ENCODE data around the gene ZNF608. TPM values are rescaled to one million over a fixed set of nuclear protein-coding genes. Genes with fewer than 3 reads are reported as not detected.

ZNF608 gene
- total and polyA plus RNA-seq, 9 of the 15 experiments (the other 6 are each of a cell fraction or from before 2014, with no cell fraction given): 0.38 to 1.5 (median 1.00) TPM

GRCh38 chr5:124733329-124733650, 13.1 kb downstream of the ZNF608 start (continued):
- TF ChIP-seq E2F8 (IDR thresholded peaks at IDR 0.05; ENCODE audit: low read depth, partially characterized antibody) (no peak), ZNF561 (CRISPR knock-in tag; conservative IDR thresholded peaks at IDR 0.05) (no peak), ZNF780A (CRISPR knock-in tag; IDR thresholded peaks at IDR 0.05) (no peak)

- Histone ChIP-seq H3K4me1 (replicated peaks in 1 of 2; ENCODE audit: control insufficient read depth in 2 of 2, insufficient read depth in 2 of 2, low read length in 2 of 2) (peaks cover 5 to 6% of the 10 kb centered on the region in 2 experiments; a peak in 3 of 5 replicates), H3K27me3 (ENCODE audit: control insufficient read depth in 2 of 2, insufficient read depth in 2 of 2, low read length in 2 of 2) (peaks cover 22 to 24% of the 10 kb centered on the region in 2 experiments), H3K4me3 (no peak overlapping the region), H2AFZ (ENCODE audit: low read depth, low read length) (no peak overlapping the region), H3K79me2 (ENCODE audit: control insufficient read depth, insufficient read depth, low read length) (no peaks in the 10 kb centered on the region), H3K4me2 (ENCODE audit: insufficient read depth, low read length) (no peak overlapping the region), H3K9ac (ENCODE audit: insufficient read depth in 1 of 2, low read depth in 2 of 2, low read length in 2 of 2) (no peak overlapping the region), H3K36me3 (ENCODE audit: control insufficient read depth, insufficient read depth, low read length) (no peaks in the 10 kb centered on the region), H3K9me1 (ENCODE audit: control insufficient read depth, insufficient read depth, low read length) (no peaks in the 10 kb centered on the region), H3K27ac (ENCODE audit: extremely low read depth, low read depth, low read length) (no peak overlapping the region), H3K9me3 (replicated peaks; ENCODE audit: control insufficient read depth, insufficient read depth, low read depth, low read length) (no peaks in the 10 kb centered on the region), H4K20me1 (replicated peaks; ENCODE audit: control insufficient read depth, insufficient read depth, low read length) (no peaks in the 10 kb centered on the region; the same call in 1 of the 2 replicates)
- in situ Hi-C loops (cut with MboI): no loop called here
- ATAC-seq (no peak), FAIRE-seq (no peak), DNase-seq (ENCODE audit: extremely low read depth in 1 of 4, low spot score in 3 of 4) (no peak)
- CTCF ChIA-PET (ENCODE audit: low intra/inter-chr PET ratio): no interaction called here
- intact Hi-C loops (cut with micrococcal nuclease): no loop called here
- no TSS peak for BruUV-seq (replicated peaks)
- POLR2A ChIA-PET: interaction anchor here (0.6 to 0.7 kb wide), 2 partner anchors 19 to 310 kb away, joined by 3 read pairs; no protein-coding TSS in a partner anchor
- WGBS (ENCODE audit: insufficient coverage, low coverage, missing lambda C conversion rate): 10% methylated on average over 3 of the region's 3 CpGs
- no peak for TF ChIP-seq USF1 (CRISPR knock-in tag; IDR thresholded peaks at IDR 0.05)
- no peak for TF ChIP-seq HCFC1 (IDR thresholded peaks at IDR 0.05; ENCODE audit: low read depth, low read length)
- TF ChIP-seq NFXL1 (CRISPR knock-in tag; IDR thresholded peaks at IDR 0.05): no peak
- no peak for TF ChIP-seq RREB1 (CRISPR knock-in tag; IDR thresholded peaks at IDR 0.05)
- no peak for TF ChIP-seq SNIP1 (IDR thresholded peaks at IDR 0.05; ENCODE audit: low read depth)
- no peak for TF ChIP-seq FOXK2 (conservative IDR thresholded peaks at IDR 0.05 in 1 of 2, IDR thresholded peaks at IDR 0.05 in 1 of 2; ENCODE audit: low read depth in 2 of 2)
- no peak for TF ChIP-seq RFX7 (CRISPR knock-in tag; IDR thresholded peaks at IDR 0.05)
Measured at GRCh38 chr5:124732428-124733328, 13.8 kb downstream of the ZNF608 start.
